GM06990 (cell line): ENCODE results near the gene MIEF2.

ENCODE experiments used
- DNase-seq: peaks from one replicate; pipeline ENCODE4 v3.0.0-alpha.2; 2011; ENCODE audit not compliant: insufficient read length; ENCODE audit errors: extremely low read depth
- H3K27me3 ChIP-seq: replicated peaks from 2 replicates; pipeline ENCODE4 v1.6.0; 2011; ENCODE audit warnings: low read length; ENCODE audit not compliant: control insufficient read depth, insufficient read depth
- H3K36me3 ChIP-seq: 2 replicates; pipeline ENCODE4 v1.5.1; 2011; ENCODE audit warnings: low read length; ENCODE audit not compliant: control insufficient read depth, insufficient read depth
- H3K4me3 ChIP-seq: replicated peaks from 2 replicates; pipeline ENCODE4 v1.5.1; 2011; ENCODE audit warnings: low read depth, mild to moderate bottlenecking, control low read depth, low read length
- CTCF ChIP-seq: IDR thresholded peaks from 2 replicates; pipeline ENCODE4 v1.5.1; 2011; ENCODE audit warnings: low read length, control low read depth, mild to moderate bottlenecking, inconsistent platforms; ENCODE audit not compliant: insufficient read depth, poor library complexity, severe bottlenecking

Gene MIEF2

GRCh38 chr17:18233803-18234518, 26.5 kb upstream of the MIEF2 start:
- Histone ChIP-seq H3K4me3 (no peak overlapping the region), H3K27me3 (no peaks in the 10 kb centered on the region), H3K36me3 (no peaks in the 10 kb centered on the region)
- no peak for DNase-seq
- no peak for TF ChIP-seq CTCF

- H3K36me3 ChIP-seq: no peaks in the 10 kb centered on the region
- no peak for TF ChIP-seq CTCF
Observed at GRCh38 chr17:18234853-18235380, 25.5 kb upstream of the MIEF2 start.

GRCh38 chr17:18235743-18236256, 24.7 kb upstream of the MIEF2 start:
- Histone ChIP-seq H3K27me3 (no peaks in the 10 kb centered on the region), H3K4me3 (no peak overlapping the region), H3K36me3 (no peaks in the 10 kb centered on the region)
- no peak for DNase-seq
- no peak for TF ChIP-seq CTCF

More at GRCh38 chr17:18234853-18235380, 25.5 kb upstream of the MIEF2 start:
- DNase-seq: no peak
- Histone ChIP-seq H3K4me3 (no peak overlapping the region), H3K27me3 (no peaks in the 10 kb centered on the region)

- no peak overlapping the region for H3K4me3 ChIP-seq
- TF ChIP-seq CTCF: no peak
- DNase-seq: no peak
- H3K36me3 ChIP-seq: no peaks in the 10 kb centered on the region
- no peaks in the 10 kb centered on the region for H3K27me3 ChIP-seq
Observed at GRCh38 chr17:18236494-18236893, 24.0 kb upstream of the MIEF2 start.

GRCh38 chr17:18237461-18237860, 23.0 kb upstream of the MIEF2 start:
- Histone ChIP-seq H3K27me3 (no peaks in the 10 kb centered on the region), H3K36me3 (no peaks in the 10 kb centered on the region), H3K4me3 (no peak overlapping the region)
- no peak for DNase-seq
- TF ChIP-seq CTCF: no peak
